ENCODE data around the gene CANT1.

DNA sequence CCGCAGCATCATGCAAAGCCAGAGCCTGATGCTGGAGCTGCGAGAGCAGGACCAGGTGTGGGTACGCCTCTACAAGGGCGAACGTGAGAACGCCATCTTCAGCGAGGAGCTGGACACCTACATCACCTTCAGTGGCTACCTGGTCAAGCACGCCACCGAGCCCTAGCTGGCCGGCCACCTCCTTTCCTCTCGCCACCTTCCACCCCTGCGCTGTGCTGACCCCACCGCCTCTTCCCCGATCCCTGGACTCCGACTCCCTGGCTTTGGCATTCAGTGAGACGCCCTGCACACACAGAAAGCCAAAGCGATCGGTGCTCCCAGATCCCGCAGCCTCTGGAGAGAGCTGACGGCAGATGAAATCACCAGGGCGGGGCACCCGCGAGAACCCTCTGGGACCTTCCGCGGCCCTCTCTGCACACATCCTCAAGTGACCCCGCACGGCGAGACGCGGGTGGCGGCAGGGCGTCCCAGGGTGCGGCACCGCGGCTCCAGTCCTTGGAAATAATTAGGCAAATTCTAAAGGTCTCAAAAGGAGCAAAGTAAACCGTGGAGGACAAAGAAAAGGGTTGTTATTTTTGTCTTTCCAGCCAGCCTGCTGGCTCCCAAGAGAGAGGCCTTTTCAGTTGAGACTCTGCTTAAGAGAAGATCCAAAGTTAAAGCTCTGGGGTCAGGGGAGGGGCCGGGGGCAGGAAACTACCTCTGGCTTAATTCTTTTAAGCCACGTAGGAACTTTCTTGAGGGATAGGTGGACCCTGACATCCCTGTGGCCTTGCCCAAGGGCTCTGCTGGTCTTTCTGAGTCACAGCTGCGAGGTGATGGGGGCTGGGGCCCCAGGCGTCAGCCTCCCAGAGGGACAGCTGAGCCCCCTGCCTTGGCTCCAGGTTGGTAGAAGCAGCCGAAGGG, 38.6 kb upstream of the CANT1 start:
- TF ChIP-seq POLR2AphosphoS5 (IDR thresholded peaks at IDR 0.05; ENCODE audit: insufficient read depth in 1 of 2, low read depth in 1 of 2): no peak
- TF ChIP-seq, protein P1, sequence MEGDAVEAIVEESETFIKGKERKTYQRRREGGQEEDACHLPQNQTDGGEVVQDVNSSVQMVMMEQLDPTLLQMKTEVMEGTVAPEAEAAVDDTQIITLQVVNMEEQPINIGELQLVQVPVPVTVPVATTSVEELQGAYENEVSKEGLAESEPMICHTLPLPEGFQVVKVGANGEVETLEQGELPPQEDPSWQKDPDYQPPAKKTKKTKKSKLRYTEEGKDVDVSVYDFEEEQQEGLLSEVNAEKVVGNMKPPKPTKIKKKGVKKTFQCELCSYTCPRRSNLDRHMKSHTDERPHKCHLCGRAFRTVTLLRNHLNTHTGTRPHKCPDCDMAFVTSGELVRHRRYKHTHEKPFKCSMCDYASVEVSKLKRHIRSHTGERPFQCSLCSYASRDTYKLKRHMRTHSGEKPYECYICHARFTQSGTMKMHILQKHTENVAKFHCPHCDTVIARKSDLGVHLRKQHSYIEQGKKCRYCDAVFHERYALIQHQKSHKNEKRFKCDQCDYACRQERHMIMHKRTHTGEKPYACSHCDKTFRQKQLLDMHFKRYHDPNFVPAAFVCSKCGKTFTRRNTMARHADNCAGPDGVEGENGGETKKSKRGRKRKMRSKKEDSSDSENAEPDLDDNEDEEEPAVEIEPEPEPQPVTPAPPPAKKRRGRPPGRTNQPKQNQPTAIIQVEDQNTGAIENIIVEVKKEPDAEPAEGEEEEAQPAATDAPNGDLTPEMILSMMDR (IDR thresholded peaks at IDR 0.05): no peak
